K562 (cell line): Measurements from ENCODE around the gene LMLN.

Experiments
- ATF2 ChIP-seq: sonication (generic); formaldehyde crosslinking; IDR thresholded peaks from 2 replicates; pipeline ENCODE4 v1.8.1; 2022; ENCODE audit warnings: missing genetic modification reagents
- BRD4 ChIP-seq: fragments of 200-600 bp; sonication (generic); IDR thresholded peaks from 2 replicates; pipeline ENCODE4 v1.6.1; 2017; ENCODE audit warnings: inconsistent platforms
- ELK1 ChIP-seq: sonication (generic); formaldehyde crosslinking; IDR thresholded peaks from 2 replicates; pipeline ENCODE4 v1.8.1; 2022; ENCODE audit warnings: missing genetic modification reagents
- HEY1 ChIP-seq: fragments of 250-450 bp; sonication (Bioruptor Pico); IDR thresholded peaks from 2 replicates; pipeline ENCODE4 v1.5.0; 2020; ENCODE audit warnings: mild to moderate bottlenecking, moderate library complexity, borderline replicate concordance
- SMARCA4 ChIP-seq: fragments of 450-650 bp; IDR thresholded peaks from 2 replicates; pipeline ENCODE4 v1.6.1; 2016
- TEAD1 ChIP-seq, 2 experiments: fragments of 450-650 bp in 1 of 2; sonication (generic) in 1 of 2; formaldehyde crosslinking; IDR thresholded peaks; 2 replicates each; pipeline versions ENCODE4 v1.4.0 to v1.8.0; 2020 to 2022; ENCODE audit warnings: mild to moderate bottlenecking in 2 of 2, missing genetic modification reagents in 1 of 2
- ZC3H8 ChIP-seq: fragments of 450-650 bp; IDR thresholded peaks from 2 replicates; pipeline ENCODE4 v1.6.1; 2017
- ZNF175 ChIP-seq: fragments of 200-800 bp; sonication (Bioruptor generic); IDR thresholded peaks from 2 replicates; pipeline ENCODE4 v1.6.1; 2016; ENCODE audit warnings: low read depth, mild to moderate bottlenecking, missing genetic modification characterization, missing compliant biosample characterization
- ZNF780A ChIP-seq: fragments of 250-450 bp; sonication (Bioruptor Pico); IDR thresholded peaks from 2 replicates; pipeline ENCODE4 v1.5.0; 2021; ENCODE audit warnings: mild to moderate bottlenecking
- TF ChIP-seq, protein P1 (sequence below), 3 experiments: IDR thresholded peaks in 2 of 3; conservative IDR thresholded peaks in 1 of 3; 2 replicates each; pipeline ENCODE4 v1.5.1; 2011 to 2012; ENCODE audit warnings: low read length in 3 of 3, mild to moderate bottlenecking in 3 of 3, control low read depth in 2 of 3, improper control_type of control experiment in 1 of 3, inconsistent platforms in 1 of 3, low read depth in 1 of 3, mixed read lengths in 1 of 3, moderate library complexity in 1 of 3; ENCODE audit not compliant: insufficient read depth in 2 of 3
- TF ChIP-seq, protein P2 (sequence below): fragments of 450-650 bp; IDR thresholded peaks from 2 replicates; pipeline ENCODE4 v1.6.1; 2016; ENCODE audit warnings: mild to moderate bottlenecking, moderate library complexity
- TF ChIP-seq, protein P3 (sequence below): sonication (generic); formaldehyde crosslinking; IDR thresholded peaks from 2 replicates; pipeline ENCODE4 v1.8.0; 2022; ENCODE audit warnings: mild to moderate bottlenecking, missing genetic modification reagents, borderline replicate concordance

- TF ChIP-seq SMARCA4 = no peak
- TF ChIP-seq, protein P1, sequence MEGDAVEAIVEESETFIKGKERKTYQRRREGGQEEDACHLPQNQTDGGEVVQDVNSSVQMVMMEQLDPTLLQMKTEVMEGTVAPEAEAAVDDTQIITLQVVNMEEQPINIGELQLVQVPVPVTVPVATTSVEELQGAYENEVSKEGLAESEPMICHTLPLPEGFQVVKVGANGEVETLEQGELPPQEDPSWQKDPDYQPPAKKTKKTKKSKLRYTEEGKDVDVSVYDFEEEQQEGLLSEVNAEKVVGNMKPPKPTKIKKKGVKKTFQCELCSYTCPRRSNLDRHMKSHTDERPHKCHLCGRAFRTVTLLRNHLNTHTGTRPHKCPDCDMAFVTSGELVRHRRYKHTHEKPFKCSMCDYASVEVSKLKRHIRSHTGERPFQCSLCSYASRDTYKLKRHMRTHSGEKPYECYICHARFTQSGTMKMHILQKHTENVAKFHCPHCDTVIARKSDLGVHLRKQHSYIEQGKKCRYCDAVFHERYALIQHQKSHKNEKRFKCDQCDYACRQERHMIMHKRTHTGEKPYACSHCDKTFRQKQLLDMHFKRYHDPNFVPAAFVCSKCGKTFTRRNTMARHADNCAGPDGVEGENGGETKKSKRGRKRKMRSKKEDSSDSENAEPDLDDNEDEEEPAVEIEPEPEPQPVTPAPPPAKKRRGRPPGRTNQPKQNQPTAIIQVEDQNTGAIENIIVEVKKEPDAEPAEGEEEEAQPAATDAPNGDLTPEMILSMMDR (IDR thresholded peaks at IDR 0.05 in 2 of 3, conservative IDR thresholded peaks at IDR 0.05 in 1 of 3; ENCODE audit: insufficient read depth in 2 of 3, low read depth in 1 of 3, low read length in 3 of 3) = no peak
- TF ChIP-seq ELK1 (CRISPR knock-in tag) = no peak
- TF ChIP-seq TEAD1 (CRISPR knock-in tag; IDR thresholded peaks at IDR 0.05) = no peak
- TF ChIP-seq, protein P2, sequence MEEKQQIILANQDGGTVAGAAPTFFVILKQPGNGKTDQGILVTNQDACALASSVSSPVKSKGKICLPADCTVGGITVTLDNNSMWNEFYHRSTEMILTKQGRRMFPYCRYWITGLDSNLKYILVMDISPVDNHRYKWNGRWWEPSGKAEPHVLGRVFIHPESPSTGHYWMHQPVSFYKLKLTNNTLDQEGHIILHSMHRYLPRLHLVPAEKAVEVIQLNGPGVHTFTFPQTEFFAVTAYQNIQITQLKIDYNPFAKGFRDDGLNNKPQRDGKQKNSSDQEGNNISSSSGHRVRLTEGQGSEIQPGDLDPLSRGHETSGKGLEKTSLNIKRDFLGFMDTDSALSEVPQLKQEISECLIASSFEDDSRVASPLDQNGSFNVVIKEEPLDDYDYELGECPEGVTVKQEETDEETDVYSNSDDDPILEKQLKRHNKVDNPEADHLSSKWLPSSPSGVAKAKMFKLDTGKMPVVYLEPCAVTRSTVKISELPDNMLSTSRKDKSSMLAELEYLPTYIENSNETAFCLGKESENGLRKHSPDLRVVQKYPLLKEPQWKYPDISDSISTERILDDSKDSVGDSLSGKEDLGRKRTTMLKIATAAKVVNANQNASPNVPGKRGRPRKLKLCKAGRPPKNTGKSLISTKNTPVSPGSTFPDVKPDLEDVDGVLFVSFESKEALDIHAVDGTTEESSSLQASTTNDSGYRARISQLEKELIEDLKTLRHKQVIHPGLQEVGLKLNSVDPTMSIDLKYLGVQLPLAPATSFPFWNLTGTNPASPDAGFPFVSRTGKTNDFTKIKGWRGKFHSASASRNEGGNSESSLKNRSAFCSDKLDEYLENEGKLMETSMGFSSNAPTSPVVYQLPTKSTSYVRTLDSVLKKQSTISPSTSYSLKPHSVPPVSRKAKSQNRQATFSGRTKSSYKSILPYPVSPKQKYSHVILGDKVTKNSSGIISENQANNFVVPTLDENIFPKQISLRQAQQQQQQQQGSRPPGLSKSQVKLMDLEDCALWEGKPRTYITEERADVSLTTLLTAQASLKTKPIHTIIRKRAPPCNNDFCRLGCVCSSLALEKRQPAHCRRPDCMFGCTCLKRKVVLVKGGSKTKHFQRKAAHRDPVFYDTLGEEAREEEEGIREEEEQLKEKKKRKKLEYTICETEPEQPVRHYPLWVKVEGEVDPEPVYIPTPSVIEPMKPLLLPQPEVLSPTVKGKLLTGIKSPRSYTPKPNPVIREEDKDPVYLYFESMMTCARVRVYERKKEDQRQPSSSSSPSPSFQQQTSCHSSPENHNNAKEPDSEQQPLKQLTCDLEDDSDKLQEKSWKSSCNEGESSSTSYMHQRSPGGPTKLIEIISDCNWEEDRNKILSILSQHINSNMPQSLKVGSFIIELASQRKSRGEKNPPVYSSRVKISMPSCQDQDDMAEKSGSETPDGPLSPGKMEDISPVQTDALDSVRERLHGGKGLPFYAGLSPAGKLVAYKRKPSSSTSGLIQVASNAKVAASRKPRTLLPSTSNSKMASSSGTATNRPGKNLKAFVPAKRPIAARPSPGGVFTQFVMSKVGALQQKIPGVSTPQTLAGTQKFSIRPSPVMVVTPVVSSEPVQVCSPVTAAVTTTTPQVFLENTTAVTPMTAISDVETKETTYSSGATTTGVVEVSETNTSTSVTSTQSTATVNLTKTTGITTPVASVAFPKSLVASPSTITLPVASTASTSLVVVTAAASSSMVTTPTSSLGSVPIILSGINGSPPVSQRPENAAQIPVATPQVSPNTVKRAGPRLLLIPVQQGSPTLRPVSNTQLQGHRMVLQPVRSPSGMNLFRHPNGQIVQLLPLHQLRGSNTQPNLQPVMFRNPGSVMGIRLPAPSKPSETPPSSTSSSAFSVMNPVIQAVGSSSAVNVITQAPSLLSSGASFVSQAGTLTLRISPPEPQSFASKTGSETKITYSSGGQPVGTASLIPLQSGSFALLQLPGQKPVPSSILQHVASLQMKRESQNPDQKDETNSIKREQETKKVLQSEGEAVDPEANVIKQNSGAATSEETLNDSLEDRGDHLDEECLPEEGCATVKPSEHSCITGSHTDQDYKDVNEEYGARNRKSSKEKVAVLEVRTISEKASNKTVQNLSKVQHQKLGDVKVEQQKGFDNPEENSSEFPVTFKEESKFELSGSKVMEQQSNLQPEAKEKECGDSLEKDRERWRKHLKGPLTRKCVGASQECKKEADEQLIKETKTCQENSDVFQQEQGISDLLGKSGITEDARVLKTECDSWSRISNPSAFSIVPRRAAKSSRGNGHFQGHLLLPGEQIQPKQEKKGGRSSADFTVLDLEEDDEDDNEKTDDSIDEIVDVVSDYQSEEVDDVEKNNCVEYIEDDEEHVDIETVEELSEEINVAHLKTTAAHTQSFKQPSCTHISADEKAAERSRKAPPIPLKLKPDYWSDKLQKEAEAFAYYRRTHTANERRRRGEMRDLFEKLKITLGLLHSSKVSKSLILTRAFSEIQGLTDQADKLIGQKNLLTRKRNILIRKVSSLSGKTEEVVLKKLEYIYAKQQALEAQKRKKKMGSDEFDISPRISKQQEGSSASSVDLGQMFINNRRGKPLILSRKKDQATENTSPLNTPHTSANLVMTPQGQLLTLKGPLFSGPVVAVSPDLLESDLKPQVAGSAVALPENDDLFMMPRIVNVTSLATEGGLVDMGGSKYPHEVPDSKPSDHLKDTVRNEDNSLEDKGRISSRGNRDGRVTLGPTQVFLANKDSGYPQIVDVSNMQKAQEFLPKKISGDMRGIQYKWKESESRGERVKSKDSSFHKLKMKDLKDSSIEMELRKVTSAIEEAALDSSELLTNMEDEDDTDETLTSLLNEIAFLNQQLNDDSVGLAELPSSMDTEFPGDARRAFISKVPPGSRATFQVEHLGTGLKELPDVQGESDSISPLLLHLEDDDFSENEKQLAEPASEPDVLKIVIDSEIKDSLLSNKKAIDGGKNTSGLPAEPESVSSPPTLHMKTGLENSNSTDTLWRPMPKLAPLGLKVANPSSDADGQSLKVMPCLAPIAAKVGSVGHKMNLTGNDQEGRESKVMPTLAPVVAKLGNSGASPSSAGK = no peak
- TF ChIP-seq ZC3H8 = no peak
- no peak for TF ChIP-seq ATF2
- no peak for TF ChIP-seq BRD4
- TF ChIP-seq ZNF175 (CRISPR knock-in tag) = no peak
- TF ChIP-seq, protein P3, sequence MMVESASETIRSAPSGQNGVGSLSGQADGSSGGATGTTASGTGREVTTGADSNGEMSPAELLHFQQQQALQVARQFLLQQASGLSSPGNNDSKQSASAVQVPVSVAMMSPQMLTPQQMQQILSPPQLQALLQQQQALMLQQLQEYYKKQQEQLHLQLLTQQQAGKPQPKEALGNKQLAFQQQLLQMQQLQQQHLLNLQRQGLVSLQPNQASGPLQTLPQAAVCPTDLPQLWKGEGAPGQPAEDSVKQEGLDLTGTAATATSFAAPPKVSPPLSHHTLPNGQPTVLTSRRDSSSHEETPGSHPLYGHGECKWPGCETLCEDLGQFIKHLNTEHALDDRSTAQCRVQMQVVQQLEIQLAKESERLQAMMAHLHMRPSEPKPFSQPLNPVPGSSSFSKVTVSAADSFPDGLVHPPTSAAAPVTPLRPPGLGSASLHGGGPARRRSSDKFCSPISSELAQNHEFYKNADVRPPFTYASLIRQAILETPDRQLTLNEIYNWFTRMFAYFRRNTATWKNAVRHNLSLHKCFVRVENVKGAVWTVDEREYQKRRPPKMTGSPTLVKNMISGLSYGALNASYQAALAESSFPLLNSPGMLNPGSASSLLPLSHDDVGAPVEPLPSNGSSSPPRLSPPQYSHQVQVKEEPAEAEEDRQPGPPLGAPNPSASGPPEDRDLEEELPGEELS (CRISPR knock-in tag) = no peak
- TF ChIP-seq HEY1 (CRISPR knock-in tag) = no peak
- no peak for TF ChIP-seq ZNF780A
Measured at GRCh38 chr3:198051836-198052235, 91.8 kb downstream of the LMLN start.
